T-helper 2 cell treated with Interferon-gamma antibody and Interleukin-4, amounts not matched to agents 100 ng/mL and 5 ng/mL, for 36 hours (primary cell): ENCODE results near the gene GALNT6. TPM values are rescaled to one million over a fixed set of nuclear protein-coding genes. Genes with fewer than 3 reads are reported as not detected.

ENCODE experiments used
- intact Hi-C: fragments of 100-400 bp; cut with micrococcal nuclease; formaldehyde crosslinking; loops from one replicate; pipeline ENCODE4 v1.15.1; 2023
- total RNA-seq: library from RNA; stranded (reverse); gene quantifications from 2 replicates; pipeline ENCODE4 v1.2.3, GENCODE V29; 2022

The GALNT6 gene, protein sequence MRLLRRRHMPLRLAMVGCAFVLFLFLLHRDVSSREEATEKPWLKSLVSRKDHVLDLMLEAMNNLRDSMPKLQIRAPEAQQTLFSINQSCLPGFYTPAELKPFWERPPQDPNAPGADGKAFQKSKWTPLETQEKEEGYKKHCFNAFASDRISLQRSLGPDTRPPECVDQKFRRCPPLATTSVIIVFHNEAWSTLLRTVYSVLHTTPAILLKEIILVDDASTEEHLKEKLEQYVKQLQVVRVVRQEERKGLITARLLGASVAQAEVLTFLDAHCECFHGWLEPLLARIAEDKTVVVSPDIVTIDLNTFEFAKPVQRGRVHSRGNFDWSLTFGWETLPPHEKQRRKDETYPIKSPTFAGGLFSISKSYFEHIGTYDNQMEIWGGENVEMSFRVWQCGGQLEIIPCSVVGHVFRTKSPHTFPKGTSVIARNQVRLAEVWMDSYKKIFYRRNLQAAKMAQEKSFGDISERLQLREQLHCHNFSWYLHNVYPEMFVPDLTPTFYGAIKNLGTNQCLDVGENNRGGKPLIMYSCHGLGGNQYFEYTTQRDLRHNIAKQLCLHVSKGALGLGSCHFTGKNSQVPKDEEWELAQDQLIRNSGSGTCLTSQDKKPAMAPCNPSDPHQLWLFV
- total RNA-seq: 24.8 and 26.6 TPM in 2 replicates

DNA sequence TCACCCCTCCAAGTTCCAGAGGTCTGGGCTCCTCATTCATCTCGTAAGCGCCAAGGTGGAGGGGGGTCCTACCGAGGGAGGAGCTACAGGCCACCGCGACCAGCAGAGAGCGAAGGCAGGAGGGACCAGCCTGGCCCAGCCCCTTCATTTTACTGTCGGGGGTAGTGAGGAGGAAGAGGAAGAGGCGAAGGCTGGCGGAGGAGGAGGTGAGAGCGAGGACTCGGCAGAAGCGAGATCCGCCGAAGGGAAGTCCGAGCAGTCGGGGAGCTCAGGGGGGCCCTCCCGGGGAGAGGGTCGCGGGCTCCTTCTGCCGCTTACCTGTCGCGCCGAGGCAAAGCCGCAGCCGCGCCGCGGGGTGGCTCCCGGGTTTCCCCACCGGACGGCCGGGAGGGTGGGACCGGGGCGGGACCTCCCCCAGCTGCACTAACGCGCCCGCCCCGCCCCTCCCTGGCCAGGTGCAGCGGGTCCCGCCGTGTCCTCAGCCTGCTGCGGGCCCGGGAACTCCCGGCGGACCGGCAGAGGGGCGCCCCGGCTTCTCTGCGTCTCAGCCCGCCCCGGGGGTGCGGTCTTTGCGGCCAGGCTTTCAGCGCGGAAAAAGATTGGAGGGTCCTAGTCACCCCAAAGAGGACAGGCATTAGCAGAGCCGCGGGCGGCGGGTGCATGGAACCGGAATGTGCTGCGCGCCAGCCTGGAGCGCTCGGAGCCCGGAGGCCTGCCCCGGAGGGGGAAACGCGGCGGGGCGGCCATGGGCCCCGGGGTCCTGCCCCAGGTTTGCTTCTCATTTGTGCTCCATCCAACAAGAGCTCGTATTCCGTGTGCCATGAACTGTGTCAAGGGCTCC lies at the start of gene GALNT6:
Gene GALNT6 (minus strand): TSS at position 124 of the 841 bp plus-strand sequence. CDS start 11,625 bp downstream, outside the sequence.
- intact Hi-C loops: loop anchor here (1.0 kb wide), 1 partner anchor 22 kb away; no protein-coding TSS in a partner anchor

DNA sequence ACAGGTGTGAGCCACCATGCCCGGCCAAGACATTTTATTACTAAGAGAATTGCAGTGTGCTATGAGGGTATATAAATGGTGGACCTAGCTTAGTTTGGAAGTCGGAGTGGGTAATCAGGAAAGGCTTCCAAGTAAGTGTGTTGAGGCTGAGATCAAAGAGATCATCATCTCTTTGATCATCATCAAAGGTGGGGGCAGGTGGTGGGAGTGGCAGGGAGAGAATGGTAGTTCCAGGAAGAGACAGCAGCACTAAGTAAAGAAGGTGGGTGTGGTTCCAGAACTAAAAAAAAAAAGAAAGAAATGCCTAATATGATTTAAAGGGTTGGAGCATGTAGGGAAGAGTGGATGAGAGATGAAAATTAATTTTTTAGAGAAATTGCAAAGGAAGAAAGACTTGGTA lies 48.1 kb upstream of the GALNT6 start:
- intact Hi-C loops: no loop called here

DNA sequence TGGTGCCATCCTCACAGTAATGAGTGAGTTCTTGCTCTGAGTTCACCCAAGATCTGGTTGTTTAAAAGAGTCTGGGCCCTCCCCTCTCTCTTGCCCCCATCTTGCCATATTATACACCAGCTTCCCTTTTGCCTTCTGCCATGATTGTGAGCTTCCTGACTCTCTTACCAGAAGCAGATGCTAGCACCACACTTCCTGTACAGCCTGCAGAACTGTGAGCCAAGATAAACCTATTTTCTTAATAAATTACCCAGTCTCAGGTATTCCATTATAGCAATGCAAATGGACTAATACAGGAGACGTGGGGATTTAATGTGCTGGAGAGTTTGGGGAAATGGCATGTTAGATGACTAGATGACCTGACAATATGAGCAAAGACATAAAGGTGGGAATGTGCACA lies 46.2 kb upstream of the GALNT6 start:
- intact Hi-C loops: no loop called here

DNA sequence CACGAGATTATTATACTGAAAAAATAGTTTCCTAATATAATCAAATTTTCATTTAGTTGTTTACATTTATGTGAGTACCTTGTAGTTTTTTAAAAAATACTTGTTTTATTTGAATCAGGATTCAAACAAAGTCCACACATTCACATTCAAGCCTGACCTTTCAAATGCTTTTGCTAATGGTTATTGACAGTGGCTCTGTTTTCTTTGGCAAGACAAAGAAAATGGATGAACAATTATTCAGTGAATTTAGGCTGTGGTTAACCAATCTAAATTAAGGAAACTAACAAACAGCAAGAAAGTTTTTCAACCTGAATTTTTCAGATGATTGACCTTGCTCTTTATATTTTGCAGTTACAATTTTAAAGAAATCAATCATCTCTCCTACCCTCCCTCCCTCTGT lies 43.1 kb upstream of the GALNT6 start:
- intact Hi-C loops: no loop called here

DNA sequence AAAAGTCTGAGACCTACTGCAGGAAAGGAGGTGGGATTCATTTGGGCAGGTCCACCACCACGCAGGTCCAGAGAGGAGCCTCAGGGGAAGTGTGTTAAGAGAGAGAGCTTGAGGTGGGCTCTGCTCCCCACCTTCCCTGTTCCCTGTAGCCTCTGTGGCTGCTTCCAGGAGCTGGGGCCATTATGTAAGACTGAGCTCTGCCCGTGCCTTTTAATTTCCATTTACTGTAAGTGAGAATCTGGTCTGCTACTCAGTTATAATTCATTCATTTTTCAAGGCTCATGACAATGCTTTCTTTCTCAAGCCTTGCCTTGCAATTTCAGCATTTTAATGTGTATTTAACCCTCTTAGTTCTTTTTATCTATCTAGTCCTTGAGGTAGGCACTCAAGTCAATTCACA lies 41.7 kb upstream of the GALNT6 start:
- intact Hi-C loops: no loop called here

DNA sequence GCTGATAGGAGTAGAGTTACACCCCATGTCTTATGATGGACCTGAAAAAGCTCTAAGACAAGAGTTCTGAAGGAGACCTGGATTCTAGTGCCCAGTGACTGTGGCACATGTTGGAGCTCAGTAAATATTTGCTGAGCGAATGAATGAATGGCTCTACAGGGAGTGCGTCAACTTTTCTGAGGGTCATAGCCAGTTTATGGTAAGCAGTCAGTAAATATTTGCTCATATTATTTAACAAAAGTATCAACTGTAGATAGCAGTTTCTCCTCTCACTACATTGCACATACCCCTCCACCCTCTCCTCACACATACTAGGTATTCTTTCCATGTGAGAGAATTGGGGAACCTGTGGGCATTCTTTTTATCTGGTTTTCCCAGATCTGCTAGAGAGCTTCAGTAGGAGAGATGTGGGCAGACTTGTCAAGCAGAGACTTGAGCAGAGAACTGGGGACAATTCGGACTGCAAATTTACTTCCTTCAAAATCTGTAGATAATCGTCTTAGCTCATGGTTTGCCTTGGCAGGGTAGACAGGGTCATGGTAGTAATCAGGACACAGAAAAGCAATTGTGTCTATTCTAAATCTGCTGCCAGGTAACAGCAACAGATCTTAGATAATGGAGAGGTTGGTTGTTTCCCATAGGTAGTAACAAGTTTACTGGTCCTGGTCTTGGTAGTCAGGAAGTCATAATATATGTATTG lies 39.1 kb upstream of the GALNT6 start:
- intact Hi-C loops: no loop called here

DNA sequence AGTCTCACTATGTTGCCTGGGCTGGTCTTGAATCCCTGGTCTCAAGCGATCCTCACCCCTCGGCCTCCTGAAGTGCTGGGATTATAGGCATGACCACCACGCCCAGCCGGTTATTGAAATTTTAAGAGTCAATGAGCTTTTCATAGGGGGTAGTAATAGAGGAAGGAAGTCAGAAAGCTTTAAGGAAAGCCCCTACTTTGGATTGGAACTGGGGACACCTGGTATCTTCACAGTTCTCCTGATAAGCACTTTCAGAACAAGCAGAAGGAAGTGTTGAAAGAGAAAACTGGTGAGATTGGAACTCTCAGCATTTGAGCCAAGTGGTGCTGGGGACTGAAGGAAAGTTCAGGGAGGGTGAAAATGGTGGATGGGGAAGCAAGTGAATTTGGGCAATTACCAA lies 38.5 kb upstream of the GALNT6 start:
- intact Hi-C loops: loop anchor here (10.0 kb wide), 1 partner anchor 445 kb away; no protein-coding TSS in a partner anchor

DNA sequence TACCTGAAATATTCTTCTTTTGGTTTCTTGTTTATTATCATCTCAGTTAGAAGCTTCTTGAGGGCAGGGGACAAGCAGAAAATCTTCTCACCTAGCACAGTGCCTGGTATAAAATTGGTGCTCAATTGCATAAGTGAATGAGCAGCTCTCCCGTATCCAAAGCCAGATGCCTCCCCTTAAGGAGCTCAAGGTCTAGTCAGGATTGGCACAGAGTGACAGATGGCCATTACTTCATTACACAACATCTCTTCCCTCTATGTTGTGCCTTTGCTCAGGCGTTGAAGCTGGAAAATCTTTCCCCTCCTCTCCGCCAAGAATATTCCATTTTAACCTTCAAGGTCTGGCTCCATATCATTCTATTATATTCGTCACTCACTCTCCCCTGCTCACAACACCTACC lies 37.0 kb upstream of the GALNT6 start:
- intact Hi-C loops: loop anchor here (10.0 kb wide), 1 partner anchor 447 kb away; no protein-coding TSS in a partner anchor

DNA sequence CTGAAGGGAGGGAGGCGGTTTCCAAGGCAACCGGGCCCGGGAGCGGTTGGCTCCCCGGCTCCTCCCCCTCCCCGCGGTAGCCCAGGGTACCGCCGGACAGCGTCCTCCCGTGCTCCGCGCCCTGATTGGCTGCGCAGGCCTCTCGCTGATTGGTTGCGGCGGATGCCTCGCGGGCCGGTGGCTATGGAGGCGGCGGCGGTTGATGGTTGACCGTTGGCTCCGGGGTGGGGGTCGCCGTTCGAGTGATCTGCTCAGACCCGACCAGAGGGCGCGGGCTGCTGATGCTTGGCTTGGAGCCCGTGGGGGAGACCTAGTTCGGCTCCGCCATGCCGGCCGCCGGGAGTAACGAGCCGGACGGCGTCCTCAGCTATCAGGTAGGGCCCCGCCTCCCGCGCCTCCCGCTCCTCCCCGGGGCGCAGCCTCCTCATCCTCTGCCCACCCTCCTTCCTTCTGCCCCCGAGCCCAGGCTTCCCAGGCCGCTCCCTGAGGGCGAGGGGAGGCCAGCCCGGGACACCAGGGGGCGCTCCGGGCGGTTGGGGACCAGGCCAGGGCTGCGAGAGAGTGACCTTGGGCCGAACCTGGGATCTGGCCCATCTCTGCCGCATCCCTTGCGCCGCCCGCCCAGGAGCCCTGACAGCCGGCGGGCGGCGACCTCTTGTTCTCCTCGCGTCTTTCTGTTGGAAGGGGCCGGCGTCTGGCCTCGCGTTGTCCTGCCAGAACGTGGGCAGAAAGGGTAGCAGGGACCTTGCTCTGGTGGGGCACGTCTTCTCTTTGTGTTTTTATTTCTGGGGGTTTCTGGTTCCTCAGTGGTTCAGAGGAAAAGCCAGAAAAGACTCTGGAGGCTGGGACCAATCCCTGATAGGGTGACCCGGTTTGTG lies 33.7 kb upstream of the GALNT6 start, which contains the start of gene SLC4A8:
Gene SLC4A8 (plus strand): TSS at position 170 of the 878 bp plus-strand sequence. CDS start 157 bp downstream, at position 327.
- intact Hi-C loops: loop anchor here (1.0 to 10.0 kb wide), 6 partner anchors 56 to 450 kb away; partner anchors contain the start of gene SCN8A

DNA sequence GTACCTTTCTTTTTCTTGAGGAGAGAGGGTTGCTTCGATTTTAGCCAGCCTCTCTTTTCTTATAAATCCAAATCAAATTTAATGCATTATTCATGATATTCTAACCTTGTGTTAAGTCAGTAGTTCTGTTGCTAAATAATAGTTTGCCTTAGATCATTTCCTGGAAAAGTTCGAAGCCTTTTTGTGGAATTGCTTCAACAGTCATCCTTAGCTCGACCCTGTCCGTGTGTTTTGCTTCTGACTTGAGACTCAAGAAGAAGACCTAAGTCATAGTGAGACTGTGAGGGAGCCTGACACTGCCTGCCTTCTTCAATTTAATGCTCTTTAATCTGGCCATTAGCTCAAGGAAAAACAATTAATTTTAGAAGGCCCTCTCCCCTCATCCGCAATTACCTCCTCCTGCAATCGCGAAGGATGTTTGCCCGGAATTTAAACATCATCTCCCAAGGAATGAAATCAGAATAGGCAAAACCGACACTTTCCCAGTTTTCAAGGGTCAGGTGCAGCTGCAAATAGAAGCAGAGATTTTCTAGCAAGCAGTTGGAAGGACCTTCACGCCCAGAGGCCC lies 33.0 kb upstream of the GALNT6 start:
- intact Hi-C loops: loop anchor here (1.0 to 10.0 kb wide), 6 partner anchors 55 to 451 kb away; partner anchors contain the start of gene SCN8A

DNA sequence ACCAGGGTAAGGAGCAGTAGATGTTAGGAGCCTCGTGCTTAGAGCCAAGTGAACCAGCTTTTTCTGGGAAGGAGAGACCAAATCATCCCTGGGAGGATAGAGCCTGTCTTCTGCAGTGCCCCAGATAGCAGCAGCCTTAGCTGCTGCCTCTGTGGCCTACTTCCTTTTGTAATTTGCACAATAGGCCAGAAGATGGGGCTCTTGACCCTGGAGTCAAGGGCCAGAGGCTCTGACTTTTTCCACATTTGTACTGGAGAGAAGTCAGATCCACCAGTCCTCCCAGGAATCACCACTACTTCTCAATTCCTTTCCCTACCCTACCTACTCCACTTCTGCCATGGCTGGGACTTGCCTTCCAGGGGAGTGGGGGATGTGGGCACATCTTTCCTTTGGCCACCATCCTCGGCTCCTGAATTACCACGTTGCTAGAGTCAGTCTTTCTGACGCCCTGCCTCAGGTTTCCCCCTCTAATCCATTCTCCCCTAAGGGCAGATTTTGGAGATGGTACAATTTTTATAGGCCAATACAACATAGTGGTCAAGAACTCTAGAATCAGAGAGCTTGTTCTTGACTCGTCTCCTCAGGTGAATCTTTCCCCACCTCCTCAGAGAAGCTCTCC lies 30.2 kb upstream of the GALNT6 start:
- intact Hi-C loops: loop anchor here (1.0 to 10.0 kb wide), 4 partner anchors 111 to 453 kb away; no protein-coding TSS in a partner anchor

DNA sequence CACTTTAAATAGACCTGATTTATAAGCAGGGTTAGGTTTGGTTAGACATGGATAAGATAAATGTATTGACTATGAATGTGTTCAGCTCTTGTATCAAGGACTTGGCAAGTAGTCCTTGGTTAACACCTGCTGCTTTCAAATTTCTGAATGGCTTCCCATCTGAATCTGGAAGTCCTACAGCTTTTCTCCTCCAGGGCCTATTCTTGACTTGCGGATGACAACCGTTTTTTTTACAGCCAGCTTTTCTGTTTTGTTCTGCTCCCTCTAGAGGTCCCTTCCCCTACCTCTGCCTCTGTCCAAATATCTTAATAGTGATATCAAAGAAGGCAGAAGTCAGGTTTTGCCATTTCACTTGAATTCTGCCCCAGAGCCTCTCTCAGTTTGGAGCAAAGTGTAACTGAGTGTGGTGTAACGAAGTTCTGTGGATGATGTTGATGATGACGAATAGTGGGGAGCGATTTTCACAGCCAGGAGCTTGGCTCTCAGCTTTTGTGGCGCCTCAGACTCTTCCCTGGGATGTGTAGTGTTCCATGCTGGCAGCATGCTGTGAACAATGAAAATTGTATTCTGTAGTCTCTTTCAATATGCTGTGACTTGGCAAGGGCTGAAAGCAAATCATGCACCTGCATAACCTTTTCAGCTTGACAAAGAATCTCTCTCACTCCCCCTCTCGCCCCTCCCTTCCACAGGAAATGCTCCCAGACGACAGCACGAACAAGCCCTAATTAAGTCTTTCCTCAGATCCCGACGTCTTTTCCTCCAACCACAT lies 28.4 kb upstream of the GALNT6 start:
- intact Hi-C loops: loop anchor here (5.0 to 10.0 kb wide), 3 partner anchors 258 to 455 kb away; no protein-coding TSS in a partner anchor

DNA sequence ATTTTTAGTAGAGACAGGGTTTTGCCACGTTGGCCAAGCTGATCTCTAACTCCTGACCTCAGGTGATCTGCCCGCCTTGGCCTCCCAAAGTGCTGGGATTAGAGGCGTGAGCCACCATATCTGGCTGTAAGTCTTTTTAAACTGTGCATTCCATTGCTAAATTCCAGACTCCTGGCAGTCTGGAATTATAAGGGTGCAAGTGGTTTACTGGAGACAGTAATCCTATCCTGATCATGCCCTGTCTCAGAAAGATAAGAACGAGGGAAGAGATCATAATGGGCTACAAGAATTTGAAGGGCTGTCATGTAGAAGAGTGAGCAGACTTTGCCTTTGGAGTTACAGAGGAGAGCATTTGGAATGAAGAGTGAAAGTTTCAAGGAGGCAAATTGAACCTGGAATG lies 26.6 kb upstream of the GALNT6 start:
- intact Hi-C loops: no loop called here

DNA sequence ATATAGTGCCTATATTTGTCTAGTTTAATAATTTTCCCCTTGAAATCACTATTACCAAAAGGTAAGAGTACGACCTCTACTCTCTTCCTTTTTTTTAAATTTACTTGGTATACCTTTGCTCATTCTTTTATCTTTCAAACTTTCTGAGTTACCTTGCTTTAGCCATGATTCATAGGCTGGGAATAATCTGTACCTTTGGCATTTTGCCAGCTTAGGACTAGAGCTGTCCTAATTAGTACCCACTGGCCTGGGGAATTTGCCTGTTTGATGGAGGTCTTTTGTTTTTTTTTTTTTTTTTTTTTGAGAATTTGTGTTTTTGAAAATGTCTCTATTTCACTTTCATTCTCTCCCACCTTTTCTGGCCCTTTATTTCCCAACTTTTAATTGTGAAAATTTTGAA lies 24.7 kb upstream of the GALNT6 start:
- intact Hi-C loops: no loop called here

DNA sequence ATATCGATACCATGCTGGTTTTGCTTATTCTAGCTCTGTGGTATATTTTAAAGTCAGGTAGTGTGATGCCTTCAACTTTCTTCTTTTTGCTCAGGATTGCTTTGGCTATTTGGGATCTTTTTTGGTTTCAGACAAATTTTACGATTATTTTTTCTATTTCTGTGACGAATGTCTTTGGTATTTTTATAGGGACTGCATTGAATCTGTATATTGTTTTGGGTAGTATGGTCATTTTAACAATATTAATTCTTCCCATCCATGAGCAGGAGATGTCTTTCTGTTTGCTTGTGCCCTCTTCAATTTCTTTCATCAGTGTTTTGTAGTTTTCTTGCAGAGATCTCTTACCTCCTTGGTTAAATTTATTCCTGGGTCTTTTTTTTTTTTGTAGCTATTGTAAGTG lies 22.6 kb upstream of the GALNT6 start:
- intact Hi-C loops: no loop called here

DNA sequence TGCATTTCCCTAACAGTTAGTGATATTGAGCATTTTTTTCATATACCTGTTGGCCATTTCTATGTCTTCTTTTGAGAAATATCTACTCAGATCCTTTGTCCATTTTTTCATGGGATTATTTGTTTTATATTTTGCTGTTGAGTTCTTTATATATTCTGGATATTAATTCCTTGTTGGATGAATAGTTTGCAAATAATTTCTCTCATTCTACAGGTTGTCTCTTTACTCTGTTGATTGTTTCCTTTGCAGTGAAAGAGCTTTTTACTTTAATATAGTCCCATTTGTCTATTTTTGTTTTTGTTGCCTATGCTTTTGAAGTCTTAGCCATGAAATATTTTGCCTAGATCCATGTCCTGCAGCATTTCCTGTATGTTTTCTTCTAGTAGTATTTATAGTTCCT lies 21.9 kb upstream of the GALNT6 start:
- intact Hi-C loops: no loop called here

DNA sequence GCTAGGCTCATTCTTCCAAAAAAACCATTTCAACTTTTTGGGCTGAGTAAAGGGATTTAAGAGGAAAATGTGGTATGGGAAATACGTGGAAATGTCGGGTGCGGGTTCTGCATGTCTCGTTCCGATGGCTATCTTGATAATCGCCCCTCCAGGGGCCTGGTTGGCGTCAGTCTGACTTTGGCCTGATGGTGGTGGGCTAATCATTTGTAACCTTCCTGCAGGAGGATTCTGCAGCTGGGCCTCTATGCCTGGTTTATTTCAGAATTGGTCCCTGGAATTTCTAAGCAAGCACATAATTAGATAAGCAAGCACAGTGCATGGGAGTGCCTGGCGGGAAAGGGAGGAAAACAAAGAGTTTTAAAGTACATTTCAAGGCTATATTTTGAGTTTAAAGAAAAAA lies 18.6 kb upstream of the GALNT6 start:
- intact Hi-C loops: no loop called here

DNA sequence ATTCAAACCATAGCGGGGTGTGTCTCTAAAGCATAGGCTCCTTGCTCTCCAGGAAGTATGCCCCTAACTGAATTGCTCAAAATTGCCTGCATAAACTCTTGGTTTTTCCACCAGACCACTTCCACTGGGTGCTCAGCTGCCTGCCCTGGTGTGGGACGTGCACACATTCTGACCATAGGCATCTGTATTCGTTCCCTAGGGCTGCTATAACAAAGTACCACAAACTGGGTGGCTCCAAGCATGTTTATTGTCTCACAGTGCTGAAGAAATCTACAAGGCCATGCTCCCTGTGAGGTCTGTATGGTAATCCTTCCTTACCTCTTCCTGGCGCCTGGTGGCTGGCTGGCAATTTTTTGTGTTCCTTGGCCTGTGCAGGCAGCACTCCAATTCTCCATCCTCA lies 16.4 kb upstream of the GALNT6 start:
- intact Hi-C loops: no loop called here
